Esophagus muscularis mucosa (tissue), 3 donors: ENCODE results near the gene LRIT2.

Experiments used
- POLR2A ChIP-seq: fragments of 450-650 bp; IDR thresholded peaks from one replicate; pipeline ENCODE4 v1.6.1; 2017; ENCODE audit warnings: antibody characterized with exemption, moderate library complexity, mild to moderate bottlenecking, low read depth
- TF ChIP-seq, protein P1 (sequence below), 3 experiments: fragments of 200-600 bp in 2 of 3; fragments of 450-650 bp in 1 of 3; sonication (generic) in 2 of 3; IDR thresholded peaks; one replicate each; pipeline ENCODE4 v1.5.1; 2017 to 2019; ENCODE audit warnings: antibody characterized with exemption in 3 of 3, mild to moderate bottlenecking in 2 of 3, moderate library complexity in 1 of 3

DNA sequence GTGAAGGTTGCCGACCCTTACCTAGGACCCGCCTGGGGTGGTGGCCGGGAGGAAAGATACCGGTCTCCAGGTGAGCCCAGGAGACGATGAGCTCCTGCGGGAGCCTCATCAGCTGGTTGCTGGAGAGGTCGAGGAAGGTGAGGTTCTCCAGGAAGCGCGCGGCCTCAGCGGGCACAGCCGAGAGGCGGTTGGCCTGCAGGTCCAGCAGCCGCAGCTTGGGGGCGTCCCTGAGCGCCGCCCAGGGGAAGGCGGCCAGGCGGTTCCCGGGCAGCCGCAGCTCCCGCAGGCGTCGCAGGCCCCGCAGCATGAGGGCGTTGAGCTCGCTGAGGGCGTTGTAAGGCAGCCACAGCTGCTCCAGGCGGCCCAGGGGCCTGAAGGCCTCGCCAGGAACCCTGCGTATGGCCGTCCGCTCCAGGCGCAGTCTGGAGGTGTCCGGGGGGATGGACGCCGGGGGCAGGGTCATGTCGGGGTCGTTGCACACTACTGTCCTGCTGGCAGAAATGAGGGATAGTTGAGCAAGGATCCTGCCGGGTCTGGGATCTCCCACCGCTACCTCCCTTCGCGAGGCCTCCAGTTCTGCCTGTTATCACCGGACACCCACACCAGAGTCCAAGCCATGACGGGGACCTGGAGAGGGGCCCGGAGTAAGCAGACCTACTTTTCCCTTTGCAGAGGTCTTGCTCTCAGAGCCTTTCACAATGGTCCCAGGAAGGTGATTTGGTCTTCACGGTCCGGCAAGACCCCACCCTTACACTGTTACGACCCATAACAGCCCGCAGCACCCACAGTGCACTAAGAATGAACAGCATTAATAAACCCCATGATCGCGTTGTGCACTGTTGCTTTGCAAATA, 12.1 kb upstream of the LRIT2 start:
- TF ChIP-seq, protein P1, sequence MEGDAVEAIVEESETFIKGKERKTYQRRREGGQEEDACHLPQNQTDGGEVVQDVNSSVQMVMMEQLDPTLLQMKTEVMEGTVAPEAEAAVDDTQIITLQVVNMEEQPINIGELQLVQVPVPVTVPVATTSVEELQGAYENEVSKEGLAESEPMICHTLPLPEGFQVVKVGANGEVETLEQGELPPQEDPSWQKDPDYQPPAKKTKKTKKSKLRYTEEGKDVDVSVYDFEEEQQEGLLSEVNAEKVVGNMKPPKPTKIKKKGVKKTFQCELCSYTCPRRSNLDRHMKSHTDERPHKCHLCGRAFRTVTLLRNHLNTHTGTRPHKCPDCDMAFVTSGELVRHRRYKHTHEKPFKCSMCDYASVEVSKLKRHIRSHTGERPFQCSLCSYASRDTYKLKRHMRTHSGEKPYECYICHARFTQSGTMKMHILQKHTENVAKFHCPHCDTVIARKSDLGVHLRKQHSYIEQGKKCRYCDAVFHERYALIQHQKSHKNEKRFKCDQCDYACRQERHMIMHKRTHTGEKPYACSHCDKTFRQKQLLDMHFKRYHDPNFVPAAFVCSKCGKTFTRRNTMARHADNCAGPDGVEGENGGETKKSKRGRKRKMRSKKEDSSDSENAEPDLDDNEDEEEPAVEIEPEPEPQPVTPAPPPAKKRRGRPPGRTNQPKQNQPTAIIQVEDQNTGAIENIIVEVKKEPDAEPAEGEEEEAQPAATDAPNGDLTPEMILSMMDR (IDR thresholded peaks at IDR 0.05) = no peak
- TF ChIP-seq POLR2A = no peak
